CD4-positive, alpha-beta T cell treated with Interferon gamma for 1 hour (primary cell): ENCODE data around the gene IL17REL.

Experiments
- DNase-seq: peaks from one replicate; pipeline ENCODE4 v3.0.0-alpha.2; 2020

The IL17REL gene

DNA sequence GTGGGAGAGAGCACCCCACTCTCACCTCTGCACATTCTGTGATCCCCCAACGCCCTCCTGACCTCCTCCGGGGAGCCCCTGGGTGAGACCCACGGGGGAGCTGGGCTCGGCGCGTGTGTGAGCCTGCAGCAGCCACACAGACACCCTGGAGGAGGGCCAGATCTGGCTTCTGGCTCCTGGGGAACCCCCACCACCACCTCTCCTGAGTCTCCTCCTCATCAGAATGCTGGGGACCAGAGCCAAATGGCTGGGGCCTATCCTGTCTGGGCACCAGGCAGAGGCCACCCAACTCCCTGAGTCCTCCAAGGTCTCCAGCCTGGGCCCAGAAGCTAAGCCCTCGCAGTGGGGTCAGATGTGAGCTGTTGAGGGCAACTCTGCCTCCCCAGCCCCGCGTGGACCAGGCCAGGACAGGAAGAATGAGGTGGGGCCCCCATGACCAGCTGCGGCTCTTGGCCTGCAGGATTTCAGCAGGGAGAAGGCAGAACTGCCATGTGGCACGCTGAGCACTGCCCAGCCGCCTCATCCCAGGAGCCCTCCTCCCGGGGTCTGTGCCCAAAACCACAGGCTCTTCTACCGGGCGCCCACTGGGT is 57.5 kb downstream of the IL17REL start:
- no peak for DNase-seq

DNA sequence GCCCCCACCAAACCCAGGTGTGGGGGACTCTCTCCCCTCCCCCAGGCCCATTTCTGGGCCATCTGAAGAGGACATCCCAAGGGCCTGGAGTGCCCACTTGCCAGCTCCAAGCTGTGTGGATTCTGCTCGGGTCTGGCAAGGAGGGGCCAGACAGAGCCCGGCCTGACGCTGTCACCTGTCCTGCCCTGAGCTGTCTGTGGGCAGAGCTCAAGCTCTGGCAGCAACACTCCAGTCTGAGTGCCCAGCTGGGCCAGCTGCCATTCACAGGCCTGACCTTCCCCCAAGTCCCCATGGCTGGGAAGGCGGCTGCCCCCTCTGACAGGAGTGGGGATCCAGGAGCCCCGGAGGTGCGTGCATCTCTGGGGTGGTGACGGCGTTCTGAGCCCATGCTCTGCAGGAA is 58.2 kb downstream of the IL17REL start:
- no peak for DNase-seq

DNA sequence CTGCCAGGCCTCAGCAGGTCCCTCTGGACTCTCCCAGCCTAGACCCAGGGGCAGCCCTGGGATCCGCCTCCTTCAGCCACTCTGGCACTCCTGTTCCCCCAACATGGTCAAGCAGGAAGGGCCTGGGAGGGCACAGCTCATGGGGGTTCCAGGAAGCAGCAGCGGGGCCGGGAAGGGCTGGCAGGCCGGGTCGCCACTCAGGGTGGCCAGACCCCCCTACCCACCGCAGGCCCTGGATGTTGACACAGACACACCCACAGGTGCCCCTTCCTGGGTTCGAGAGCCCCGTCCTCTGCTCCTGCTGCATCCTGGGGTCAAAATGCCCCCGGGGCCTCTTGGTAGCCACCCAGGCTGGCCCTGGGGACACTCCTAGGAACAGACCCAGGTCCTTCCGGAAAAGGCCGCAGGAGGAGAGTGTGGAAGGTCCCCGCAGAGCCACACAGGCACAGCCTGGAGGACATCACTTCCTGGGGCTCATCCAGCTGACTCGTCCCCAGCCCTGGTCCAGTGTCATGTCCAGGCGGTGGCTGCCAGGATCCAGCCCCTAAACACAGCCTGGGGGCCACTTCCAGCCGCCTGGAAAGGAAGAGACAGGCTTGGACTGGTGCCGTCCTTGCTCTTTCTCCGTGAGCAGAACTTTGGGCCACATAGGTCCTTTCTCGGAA is 58.8 kb downstream of the IL17REL start:
- no peak for DNase-seq

DNA sequence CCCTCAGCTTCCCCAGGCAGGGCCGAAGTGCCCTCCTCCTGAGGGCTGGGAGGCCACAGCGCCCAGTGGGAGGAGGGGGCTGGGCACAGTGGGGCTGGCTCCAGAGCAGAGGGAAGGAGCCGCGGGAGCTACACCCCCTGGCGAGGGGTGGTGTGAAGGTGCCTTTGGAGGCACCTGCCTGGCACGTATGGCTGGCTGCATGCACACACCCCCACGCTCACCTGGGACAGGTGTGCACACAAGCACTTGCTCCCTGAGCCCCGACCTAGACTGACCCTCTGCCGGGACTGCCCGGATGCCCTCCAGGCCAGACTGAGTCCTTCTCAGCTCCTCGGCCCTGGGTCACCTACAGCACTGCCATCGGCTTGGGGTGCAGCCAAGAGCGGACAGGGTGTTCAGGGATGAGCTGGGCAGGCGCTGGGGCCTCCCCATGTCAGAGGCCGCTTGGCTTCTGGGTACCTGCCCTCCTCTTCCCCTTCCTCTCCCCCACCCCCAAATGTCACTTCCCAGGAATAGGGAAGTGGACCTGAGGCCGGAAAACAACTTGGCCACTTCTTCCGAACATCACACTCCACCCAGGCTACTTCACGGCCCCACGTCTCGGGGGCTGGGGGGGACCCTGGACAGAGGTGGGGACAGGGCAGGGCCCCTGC is 59.4 kb downstream of the IL17REL start:
- DNase-seq = no peak

DNA sequence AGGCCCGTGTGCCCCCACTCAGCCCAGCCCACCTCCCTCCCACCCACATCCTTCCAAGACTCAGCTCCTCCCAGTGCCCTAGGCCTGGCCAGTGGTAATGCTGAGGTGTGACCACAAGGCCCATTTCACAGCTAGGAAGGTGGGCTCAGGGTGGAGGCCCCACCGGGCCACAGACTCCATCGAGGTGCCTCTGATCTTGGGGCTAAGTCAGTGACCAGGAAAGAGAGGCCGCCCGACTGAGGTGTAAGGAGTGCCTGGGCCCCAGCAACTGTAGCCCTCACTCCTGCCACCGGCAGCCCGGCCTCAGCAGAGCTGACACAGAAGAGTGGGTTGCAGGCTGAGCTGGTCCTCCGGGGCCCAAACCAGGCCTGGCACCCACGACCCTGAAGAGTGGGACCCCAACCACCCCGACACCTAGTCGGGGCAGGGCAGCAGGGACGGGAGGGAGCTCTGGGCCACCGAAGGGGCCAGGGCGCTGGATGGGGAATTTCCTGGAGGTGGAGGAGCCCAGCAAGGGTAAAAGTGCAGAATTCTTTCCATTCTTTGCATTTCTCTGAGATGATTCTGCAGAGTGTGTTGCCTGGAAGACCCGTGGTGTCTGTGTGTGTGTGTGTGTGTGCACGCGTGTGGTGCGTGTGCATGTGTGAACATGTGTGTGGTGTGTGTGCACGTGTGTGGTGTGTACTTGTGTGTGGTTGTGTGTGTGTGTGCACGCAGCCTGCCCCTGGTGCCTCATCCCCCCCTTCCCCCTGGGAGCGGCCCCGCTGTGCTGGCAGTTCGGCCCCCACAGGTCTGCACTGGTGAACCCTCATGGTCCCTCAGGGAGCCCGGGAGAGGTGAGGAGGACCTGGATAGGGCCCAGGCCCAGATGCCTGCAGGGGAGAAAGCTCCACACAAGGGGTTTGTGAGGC is 60.3 kb downstream of the IL17REL start:
- no peak for DNase-seq

DNA sequence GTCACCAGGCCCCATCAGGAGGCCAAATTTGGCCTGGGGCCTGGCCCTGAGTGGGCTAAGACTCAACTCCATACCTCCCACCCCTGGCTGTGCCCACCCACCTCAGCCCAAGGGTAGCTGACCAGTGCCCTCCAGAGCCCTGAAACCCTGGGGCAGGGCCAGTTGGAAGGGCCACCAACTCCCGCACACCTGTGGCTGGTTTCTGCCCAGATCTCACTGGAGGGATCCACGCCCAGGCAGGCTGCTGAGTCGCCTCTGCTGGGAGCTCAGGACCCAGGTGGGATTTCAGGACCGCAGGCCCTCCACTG is 60.9 kb downstream of the IL17REL start:
- DNase-seq = no peak

DNA sequence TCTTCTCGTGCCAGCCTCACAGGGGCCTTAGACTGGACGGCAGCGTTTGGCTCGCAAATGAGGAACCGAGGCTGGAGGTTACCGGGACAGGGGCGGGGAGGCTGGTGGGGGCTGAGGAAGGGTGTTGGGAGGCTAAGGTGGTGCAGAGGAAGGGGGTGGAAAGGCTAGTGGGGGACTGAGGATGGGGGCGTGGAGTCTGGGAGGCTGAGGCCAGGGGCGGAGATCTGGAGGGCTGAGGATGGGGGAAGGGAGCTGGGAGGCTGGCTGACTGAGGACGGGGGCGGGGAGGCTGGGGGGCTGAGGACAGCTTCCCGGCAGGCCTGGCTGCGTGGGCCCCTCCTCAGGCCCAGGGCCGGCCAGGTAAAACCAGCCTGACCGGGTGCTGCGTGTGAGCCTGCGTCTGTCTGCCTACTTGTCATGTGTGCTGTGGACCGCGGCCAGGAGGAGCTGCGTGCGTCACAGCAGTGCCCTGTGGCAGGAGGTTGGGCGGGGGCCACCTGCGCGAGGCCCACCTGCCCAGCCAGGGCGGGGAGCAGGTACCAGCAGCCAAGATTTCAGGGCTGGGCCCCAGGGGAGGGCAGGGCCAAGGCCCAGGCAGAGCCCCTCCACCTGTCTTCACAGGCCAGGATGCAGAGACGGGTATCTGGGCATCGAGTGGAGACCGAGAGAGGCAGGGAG is 61.4 kb downstream of the IL17REL start:
- DNase-seq = no peak

DNA sequence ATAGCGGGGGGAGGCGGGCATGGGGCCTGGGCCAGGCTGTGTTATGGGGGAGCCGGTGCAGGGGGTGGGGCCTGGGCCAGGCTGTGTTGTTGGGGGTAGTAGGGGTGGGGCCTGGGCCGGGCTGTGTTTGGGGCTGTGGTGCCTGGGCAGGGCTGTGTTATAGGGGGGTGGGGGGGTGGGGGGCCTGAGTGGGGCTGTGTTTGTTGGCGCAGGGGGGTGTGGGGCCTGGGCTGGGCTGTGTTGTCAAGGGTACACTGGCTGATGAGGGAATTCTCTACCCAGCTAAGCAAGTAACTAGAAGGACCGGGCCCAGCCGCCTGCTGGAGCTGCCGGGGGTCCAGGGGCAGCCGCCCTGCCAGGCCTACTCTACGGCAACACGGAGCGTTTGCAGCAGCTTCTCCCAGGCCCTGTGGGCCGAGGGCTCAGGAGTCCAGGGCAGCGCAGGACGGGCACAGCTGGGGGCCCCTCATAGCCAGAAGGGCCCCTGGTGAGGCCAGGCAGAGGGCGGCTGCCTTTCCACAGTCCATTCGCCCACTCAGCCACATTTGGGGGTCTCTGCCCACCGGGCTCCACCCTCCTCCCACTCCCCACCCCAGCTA is 62.1 kb downstream of the IL17REL start:
- DNase-seq = no peak

DNA sequence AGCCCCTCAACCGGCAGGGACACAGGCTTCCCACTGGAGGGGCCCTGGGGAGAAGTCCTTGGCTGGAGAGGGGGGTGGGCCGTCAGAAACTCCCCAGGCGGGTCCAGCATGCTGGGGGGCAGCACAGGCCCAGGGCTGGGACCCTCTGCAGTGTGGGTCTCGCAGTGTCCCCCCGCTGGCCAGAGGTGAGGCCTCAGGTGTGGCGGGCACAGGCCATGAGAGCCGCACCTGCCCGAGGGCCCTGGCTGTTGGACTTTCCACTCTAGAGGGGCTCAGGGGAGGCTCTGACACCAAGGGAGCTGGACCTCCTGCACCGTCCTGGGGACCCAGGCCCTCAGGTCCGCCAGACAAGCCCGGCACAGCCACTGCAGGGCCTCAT is 62.7 kb downstream of the IL17REL start:
- DNase-seq = no peak

DNA sequence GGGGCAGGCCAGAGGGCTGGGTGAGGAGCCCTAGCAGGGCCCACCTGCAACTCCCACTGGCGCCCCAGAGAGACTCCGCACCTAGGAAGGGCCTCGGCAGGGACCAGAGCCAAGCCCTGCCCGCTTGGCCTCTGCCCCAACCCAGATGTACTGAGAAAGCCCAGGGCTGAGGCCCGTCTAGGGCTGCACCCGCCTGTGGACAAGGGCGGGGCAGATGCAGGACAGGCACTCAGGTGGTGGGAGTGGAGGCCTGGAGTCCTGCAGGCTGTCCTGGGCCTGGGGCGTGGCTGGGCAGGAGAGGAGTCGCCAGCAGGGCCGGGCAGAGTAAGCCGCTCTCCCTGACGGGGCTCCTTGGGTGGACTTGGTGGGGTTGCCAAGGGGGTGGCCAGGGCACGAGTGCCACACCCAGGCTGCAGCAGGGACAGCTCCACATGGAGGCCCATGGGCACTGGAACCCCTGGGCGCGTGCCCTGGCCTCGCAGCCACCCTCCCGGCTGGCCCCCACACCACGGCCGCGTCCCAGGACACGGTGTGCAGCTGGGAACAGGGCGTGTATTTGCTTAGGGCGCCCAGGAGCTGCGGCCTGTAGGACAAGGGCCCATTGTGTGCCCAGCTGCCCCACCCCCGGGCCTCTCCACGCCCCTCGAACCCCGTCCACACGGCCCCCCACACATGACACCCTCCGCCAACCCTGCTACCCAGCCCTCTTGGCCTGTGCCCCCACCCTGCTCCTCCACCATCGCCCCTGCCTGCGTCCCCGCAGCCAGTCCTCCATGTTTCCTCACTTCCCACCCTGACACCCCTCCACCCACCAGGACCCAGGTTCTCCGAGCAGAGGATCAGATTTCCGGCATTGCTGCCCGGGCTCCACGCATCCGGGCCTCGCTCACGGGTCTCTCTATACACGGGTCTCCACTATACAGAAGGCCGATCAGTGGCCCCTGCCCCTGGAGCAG is 63.3 kb downstream of the IL17REL start:
- DNase-seq = no peak

DNA sequence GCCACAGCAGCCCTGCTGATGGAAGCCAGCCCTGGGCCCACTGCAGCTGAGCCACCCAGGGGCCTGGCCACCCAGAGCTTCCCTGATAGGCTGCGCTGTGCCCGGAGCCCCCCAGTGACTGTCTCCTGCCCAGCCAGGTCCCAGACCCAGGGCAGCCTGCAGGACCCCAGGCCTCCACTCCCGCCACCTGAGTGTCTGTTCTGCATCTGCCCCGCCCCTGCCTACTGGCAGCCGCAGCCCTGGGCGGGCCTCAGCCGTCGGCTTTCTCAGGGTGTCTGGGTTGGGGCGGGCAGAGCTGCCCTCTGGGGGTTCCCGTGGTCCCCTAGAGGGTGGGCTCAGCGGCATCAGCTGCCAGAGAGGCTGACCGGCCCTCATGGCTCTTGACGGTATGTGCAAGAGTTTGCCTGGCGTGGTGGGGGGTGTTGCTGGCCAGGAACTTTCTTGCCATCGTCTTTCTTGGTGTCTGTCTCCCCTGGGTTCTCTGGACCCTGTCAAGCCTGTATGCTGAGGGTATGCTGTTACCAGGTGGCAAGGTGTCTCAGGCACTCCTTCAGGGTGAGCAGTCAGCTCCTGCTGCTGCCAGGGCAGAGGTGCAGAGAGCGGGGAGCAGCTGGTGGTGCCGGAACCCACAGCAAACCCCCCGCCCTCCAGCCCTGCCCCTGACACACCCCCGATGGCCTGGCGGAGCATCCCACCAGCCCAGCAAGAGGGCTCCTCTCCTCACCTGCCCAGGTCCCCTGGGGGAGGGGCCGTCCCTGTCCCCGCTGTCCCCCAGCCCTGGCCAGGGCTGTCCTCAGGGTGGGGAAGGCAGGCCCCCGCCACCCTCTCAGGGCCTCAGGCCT is 64.2 kb downstream of the IL17REL start:
- DNase-seq = no peak

DNA sequence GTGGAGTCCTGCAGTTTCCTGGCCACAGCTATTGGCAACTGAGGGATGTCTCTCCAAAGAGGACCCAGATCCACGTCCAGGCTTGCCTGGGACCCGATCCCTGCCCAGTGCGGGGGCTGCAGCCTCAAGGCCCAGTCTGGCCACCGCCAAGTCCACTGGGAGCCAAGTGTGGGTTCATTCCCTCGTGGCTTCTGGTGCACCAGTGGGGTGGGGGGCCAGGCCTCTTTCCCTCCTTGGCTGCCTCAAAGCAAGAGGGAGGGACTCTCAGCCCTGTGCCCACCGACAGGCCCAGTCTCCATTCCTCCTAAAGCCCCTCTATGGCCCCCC is 65.3 kb downstream of the IL17REL start:
- DNase-seq = no peak

DNA sequence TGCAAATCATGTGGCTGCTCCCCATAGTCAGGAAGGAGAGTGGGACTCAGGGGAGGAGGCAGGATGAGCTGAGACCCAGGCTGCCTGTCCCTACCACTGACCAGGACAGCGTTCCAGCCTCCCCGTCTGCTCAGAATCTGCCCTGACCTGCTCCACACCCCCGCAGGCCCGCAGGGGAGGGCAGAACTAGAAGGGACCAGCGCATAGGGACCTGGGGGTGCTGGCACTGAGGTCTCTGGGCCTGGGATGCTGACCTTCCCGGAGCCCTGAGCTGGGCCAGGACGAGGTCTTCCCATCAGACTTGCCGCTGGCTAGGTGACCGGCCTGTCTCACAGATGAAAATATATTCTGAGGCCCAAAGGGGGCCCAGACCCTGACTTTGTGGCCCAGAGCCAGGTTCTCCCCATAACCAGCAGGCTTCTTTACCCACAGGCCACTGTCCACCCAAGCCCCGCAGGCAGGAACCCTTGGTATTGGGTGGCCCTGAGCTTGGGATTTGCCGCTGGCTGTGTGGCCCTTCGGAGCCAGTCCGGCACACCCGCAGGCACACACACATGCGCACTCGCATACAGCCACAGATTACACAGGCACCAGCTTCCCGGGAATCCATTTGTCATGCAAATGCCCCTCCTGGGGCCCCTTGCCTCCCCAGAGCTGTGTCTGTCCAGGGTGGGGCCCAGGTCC is 65.8 kb downstream of the IL17REL start:
- no peak for DNase-seq

DNA sequence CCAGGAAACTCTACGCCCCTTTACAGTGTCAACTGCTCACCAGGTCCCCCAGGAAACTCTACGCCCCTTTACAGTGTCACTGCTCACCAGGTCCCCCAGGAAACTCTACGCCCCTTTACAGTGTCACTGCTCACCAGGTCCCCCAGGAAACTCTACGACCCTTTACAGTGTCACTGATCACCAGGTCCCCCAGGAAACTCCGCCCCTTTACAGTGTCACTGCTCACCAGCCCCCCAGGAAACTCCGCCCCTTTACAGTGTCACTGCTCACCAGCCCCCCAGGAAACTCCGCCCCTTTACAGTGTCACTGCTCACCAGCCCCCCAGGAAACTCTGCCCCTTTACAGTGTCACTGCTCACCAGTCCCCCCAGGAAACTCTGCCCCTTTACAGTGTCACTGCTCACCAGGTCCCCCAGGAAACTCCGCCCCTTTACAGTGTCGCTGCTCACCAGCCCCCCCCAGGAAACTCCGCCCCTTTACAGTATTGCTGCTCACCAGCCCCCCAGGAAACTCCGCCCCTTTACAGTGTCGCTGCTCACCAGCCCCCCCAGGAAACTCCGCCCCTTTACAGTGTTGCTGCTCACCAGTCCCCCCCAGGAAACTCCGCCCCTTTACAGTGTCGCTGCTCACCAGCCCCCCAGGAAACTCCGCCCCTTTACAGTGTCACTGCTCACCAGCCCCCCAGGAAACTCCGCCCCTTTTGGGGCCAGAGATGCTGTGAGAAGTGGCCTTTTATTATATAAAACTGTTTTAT is 67.3 kb downstream of the IL17REL start:
- peak; percentile 88 for DNase-seq
